AG04449 (cell line): Measurements from ENCODE around the gene PPP1R13L.

Experiments used
- CTCF ChIA-PET: fragments of 350-600 bp; formaldehyde crosslinking; extraction: SDS; loops from one replicate; lab custom pipeline; 2021; ENCODE audit warnings: antibody characterized with exemption; lab: Yijun Ruan, JAX
- POLR2A ChIA-PET: fragments of 400-600, 350-600 bp; formaldehyde crosslinking; extraction: SDS; loops from one replicate; lab custom pipeline; 2020; ENCODE audit warnings: antibody characterized with exemption, inconsistent platforms; lab: Yijun Ruan, JAX
- DNase-seq: peaks from one replicate; pipeline ENCODE4 v3.0.0-alpha.2; 2010; ENCODE audit warnings: low read depth, low spot score
- H3K4me3 ChIP-seq: 2 replicates; pipeline ENCODE4 v1.5.1; 2011; ENCODE audit warnings: low read depth, mild to moderate bottlenecking, control low read depth, low read length
- TF ChIP-seq, protein P1 (sequence below): IDR thresholded peaks from one replicate; pipeline ENCODE4 v1.5.1; 2011; ENCODE audit warnings: mild to moderate bottlenecking, moderate library complexity, low read length, control low read depth, inconsistent platforms; ENCODE audit not compliant: insufficient read depth; ENCODE audit errors: missing control alignments

Gene PPP1R13L, protein sequence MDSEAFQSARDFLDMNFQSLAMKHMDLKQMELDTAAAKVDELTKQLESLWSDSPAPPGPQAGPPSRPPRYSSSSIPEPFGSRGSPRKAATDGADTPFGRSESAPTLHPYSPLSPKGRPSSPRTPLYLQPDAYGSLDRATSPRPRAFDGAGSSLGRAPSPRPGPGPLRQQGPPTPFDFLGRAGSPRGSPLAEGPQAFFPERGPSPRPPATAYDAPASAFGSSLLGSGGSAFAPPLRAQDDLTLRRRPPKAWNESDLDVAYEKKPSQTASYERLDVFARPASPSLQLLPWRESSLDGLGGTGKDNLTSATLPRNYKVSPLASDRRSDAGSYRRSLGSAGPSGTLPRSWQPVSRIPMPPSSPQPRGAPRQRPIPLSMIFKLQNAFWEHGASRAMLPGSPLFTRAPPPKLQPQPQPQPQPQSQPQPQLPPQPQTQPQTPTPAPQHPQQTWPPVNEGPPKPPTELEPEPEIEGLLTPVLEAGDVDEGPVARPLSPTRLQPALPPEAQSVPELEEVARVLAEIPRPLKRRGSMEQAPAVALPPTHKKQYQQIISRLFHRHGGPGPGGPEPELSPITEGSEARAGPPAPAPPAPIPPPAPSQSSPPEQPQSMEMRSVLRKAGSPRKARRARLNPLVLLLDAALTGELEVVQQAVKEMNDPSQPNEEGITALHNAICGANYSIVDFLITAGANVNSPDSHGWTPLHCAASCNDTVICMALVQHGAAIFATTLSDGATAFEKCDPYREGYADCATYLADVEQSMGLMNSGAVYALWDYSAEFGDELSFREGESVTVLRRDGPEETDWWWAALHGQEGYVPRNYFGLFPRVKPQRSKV

DNA sequence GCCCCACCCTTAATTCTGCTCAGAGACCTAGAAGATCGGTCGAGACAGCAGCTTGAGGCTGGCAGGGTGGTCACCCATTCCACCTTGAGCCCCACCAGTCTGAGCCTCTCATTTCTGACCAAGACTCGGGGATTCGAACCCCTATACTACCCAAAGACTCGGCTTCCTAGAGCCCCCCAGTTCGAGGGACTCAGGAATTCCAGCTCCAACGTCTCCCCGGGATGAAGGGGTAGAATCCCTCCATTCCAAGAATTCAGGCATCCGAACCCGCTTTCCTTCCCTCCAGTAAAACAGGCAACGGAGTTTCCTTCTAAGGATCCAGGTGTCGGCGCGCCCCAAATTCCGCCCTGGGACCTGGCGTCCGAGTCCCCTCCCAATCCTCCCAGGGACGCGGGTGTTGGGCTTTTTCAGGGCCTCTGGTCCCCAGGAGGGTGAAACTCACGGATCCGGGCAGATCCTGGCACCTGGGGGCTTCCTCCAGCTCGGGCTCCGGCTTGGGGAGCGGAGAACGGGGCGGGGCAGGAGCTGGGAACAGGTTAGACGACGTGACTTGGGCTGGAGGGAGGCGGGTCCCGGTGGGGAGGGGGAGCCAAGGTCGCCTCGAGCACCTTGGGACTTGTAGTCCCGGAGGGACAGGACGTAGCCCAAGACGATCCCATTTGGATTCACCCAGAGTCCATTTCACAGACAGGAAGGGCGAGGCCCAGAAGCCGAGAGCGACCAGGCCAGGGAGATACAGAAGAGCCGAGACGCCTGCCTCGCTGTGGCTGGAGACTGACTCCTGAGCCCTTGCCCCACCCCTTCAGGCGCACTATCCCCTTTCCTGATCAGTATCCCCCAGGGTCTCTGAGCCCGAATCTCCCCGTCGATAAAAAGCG, at the start of gene PPP1R13L:
TSS of gene PPP1R13L (minus strand) at position 513 of the 878 bp plus-strand sequence. CDS start 6,751 bp downstream, outside the sequence.
- peak within 1 kb of the TSS; percentile 88 for H3K4me3 ChIP-seq
- CTCF ChIA-PET, result interaction anchor here (0.7 to 4.8 kb wide), 15 partner anchors 9 to 103 kb away, joined by 3 to 65 read pairs (median 6); partner anchors contain the start of gene ERCC1
- TF ChIP-seq, protein P1, sequence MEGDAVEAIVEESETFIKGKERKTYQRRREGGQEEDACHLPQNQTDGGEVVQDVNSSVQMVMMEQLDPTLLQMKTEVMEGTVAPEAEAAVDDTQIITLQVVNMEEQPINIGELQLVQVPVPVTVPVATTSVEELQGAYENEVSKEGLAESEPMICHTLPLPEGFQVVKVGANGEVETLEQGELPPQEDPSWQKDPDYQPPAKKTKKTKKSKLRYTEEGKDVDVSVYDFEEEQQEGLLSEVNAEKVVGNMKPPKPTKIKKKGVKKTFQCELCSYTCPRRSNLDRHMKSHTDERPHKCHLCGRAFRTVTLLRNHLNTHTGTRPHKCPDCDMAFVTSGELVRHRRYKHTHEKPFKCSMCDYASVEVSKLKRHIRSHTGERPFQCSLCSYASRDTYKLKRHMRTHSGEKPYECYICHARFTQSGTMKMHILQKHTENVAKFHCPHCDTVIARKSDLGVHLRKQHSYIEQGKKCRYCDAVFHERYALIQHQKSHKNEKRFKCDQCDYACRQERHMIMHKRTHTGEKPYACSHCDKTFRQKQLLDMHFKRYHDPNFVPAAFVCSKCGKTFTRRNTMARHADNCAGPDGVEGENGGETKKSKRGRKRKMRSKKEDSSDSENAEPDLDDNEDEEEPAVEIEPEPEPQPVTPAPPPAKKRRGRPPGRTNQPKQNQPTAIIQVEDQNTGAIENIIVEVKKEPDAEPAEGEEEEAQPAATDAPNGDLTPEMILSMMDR, result no peak
- no peak for DNase-seq
- POLR2A ChIA-PET, result interaction anchor here (1.5 kb wide), 1 partner anchor 27 kb away, joined by 5 read pairs; no protein-coding TSS in a partner anchor

DNA sequence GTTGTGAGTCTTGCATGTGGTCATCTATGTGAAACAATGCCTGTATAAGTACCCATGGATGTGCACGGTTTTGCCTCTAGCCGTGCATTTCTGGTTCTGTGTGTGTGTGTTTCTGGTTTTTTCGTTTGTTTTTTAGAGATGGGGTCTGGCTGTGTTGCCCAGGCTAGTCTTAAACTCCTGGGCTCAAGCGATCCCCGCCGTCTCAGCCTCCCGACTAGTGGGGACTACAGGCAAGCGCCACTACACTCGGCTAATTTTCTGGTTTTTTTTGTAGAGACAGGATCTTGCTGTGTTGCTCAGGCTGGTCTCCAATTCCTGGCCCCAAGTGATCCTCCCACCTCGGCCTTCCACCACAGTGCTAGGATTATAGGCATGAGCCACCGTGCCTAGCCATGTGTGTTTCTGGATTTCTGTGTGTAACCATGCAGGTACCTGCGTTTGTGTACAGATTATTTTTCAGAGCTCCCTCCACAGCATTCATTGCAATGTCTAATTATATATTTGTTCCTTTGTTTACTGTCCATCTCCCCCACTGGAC, 47.0 kb upstream of the PPP1R13L start:
- TF ChIP-seq, protein P1, result no peak
- no peak for DNase-seq
- POLR2A ChIA-PET, result interaction anchor here (0.6 kb wide), 1 partner anchor 17 kb away, joined by 3 read pairs; no protein-coding TSS in a partner anchor
- H3K4me3 ChIP-seq, result no peak overlapping the region; the same call in 1 of the 2 replicates
- CTCF ChIA-PET, result interaction anchor here (1.1 to 3.9 kb wide), 3 partner anchors 12 to 48 kb away, joined by 3 to 34 read pairs (median 20); no protein-coding TSS in a partner anchor

DNA sequence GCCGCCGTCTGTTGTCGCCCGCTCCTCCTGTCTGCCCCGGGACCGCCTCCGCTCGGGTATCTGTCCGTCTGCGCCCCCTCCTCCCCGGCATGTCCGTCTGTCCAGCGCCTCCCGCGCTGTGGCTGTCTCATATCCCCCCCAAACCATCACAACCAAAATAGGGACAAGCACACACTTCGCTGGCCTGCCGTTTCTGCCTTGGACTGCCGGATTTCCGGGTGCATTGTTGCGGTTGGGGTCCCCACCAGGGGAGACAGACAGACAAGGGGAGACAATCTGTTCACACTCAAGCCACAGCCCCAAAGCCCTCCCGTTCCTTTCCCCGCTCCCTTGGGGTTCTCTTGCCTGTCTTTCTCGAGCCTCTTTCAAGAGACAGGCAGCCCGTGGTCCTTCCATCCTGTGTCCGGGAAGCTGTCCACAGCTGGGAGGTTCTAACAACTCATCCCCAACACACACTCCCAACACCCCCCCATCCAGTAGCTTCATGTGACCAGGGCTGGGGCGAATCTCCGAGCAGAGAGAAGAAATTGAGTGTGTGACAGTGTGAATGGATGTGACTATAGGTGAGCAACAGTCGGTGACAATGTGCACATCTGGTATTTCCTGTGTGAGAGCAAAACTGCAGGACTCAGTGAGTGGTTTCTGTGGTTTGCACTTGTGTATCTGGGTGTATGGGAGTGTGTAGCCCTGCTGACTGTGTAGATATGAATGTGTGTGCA, 46.4 kb upstream of the PPP1R13L start:
- ChIA-PET CTCF (interaction anchor here (1.1 to 3.9 kb wide), 3 partner anchors 11 to 48 kb away, joined by 3 to 34 read pairs (median 20); no protein-coding TSS in a partner anchor), POLR2A (interaction anchor here (0.6 kb wide), 1 partner anchor 18 kb away, joined by 3 read pairs; no protein-coding TSS in a partner anchor)
- DNase-seq, result no peak

DNA sequence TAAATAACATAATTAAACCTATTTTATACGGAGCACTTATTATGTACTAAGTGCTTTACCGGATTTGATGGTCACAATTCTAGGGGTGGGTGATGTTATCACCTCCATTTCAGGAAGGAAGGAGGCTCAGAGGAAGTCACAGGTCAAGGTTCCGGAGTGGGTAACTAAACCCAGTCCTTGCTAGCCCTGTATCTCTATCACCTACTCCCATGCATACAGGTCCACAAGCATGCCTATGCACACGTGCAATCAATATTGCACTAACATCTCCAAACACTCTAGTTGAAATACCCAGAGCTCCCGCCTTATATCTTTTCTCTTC, 45.1 kb upstream of the PPP1R13L start:
- H3K4me3 ChIP-seq, result peak overlapping the region; percentile 59
- TF ChIP-seq, protein P1, result no peak
- ChIA-PET CTCF (interaction anchor here (1.5 to 17.3 kb wide), 5 partner anchors 9 to 35 kb away, joined by 3 to 773 read pairs (median 39); partner anchors contain the start of gene FOSB), POLR2A (no interaction called here)
- no peak for DNase-seq

More for the DNA sequence above, 46.4 kb upstream of the PPP1R13L start:
- TF ChIP-seq, protein P1, result no peak
- H3K4me3 ChIP-seq, result peak overlapping the region; percentile 73

DNA sequence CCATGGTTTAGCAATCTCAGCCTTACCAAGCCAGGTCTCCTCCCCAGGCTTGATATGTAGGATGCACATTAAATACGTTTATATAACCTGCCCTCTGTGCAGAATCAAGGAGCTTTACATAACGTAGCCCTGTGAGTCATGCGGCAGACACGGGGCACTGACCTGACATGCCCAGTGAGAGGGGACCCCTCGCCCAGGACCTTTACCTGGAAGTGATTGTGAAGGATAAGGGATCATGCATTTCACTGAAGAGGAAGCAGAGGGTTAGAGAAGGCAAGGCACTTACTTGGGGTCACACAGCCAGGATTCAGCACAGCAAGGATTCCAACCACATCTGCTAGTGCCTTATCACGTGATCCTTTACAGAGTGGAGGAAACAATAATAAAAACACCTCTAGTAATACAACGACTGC, 44.0 kb upstream of the PPP1R13L start:
- ChIA-PET POLR2A (no interaction called here), CTCF (interaction anchor here (1.0 to 17.3 kb wide), 5 partner anchors 8 to 36 kb away, joined by 3 to 773 read pairs (median 39); partner anchors contain the start of gene FOSB)
- no peak overlapping the region for H3K4me3 ChIP-seq
- TF ChIP-seq, protein P1, result no peak
- no peak for DNase-seq
